GM12875 (cell line): Measurements from ENCODE around the gene NRP1.
"Not testable (repeated sequence)": the region's sequence is repeated elsewhere in the genome, so short reads cannot be mapped to it uniquely, and the experiment has no call there.

Experiments used
- H3K4me3 ChIP-seq: one replicate; pipeline ENCODE4 v1.5.1; 2011; ENCODE audit warnings: low read depth, low read length, control low read depth
- CTCF ChIP-seq: IDR thresholded peaks from 2 replicates; pipeline ENCODE4 v1.5.1; 2011; ENCODE audit warnings: low read depth, mild to moderate bottlenecking, control low read depth, inconsistent platforms, low read length, moderate library complexity, borderline replicate concordance; ENCODE audit not compliant: insufficient read depth

Gene NRP1

GRCh38 chr10:33141251-33141650 lies 193.2 kb downstream of the NRP1 start:
- no peak for TF ChIP-seq CTCF
- H3K4me3 ChIP-seq: no peak overlapping the region

- no peak for TF ChIP-seq CTCF
- no peak overlapping the region for H3K4me3 ChIP-seq
These were observed 195.3 kb downstream of the NRP1 start for GRCh38 chr10:33139181-33139646.

GRCh38 chr10:33138686-33139085 lies 195.8 kb downstream of the NRP1 start:
- H3K4me3 ChIP-seq: not testable (repeated sequence)

- H3K4me3 ChIP-seq: no peak overlapping the region
- no peak for TF ChIP-seq CTCF
These were observed 197.0 kb downstream of the NRP1 start for GRCh38 chr10:33137356-33138005.

GRCh38 chr10:33136781-33137180 lies 197.7 kb downstream of the NRP1 start:
- TF ChIP-seq CTCF: no peak
- H3K4me3 ChIP-seq: no peak overlapping the region

GRCh38 chr10:33136271-33136670 lies 198.2 kb downstream of the NRP1 start:
- no peak for TF ChIP-seq CTCF
- no peak overlapping the region for H3K4me3 ChIP-seq

- TF ChIP-seq CTCF: no peak
- H3K4me3 ChIP-seq: no peak overlapping the region
These were observed 200.3 kb downstream of the NRP1 start for GRCh38 chr10:33134011-33134751.

GRCh38 chr10:33133557-33133956 lies 200.9 kb downstream of the NRP1 start:
- no peak overlapping the region for H3K4me3 ChIP-seq
- no peak for TF ChIP-seq CTCF
